Liver (tissue), 9 donors: Measurements from ENCODE around the gene SESN3. TPM values are rescaled to one million over a fixed set of nuclear protein-coding genes. Genes with fewer than 3 reads are reported as not detected.

Experiments used
- DNase-seq: peaks from one replicate; pipeline ENCODE4 v3.0.0-alpha.2; 2017; ENCODE audit warnings: low spot score
- H3K27ac ChIP-seq, 2 donors: one replicate each; pipeline ENCODE4 v1.7.0; 2013; ENCODE audit warnings: inconsistent platforms in 2 of 2, low read length in 2 of 2, control low read depth in 1 of 2, low read depth in 1 of 2, mild to moderate bottlenecking in 1 of 2
- H3K27me3 ChIP-seq, 4 donors: one replicate each; pipeline versions ENCODE4 v1.6.1 to v1.7.0; 2013; ENCODE audit warnings: low read length in 3 of 4, inconsistent platforms in 1 of 4, mild to moderate bottlenecking in 1 of 4, moderate library complexity in 1 of 4; ENCODE audit not compliant: control insufficient read depth in 4 of 4, insufficient read depth in 4 of 4
- H3K36me3 ChIP-seq, 4 donors: one replicate each; pipeline versions ENCODE4 v1.6.1 to v1.7.0; 2013; ENCODE audit warnings: low read length in 3 of 4, mild to moderate bottlenecking in 3 of 4, low read depth in 1 of 4, moderate library complexity in 1 of 4; ENCODE audit not compliant: control insufficient read depth in 4 of 4, insufficient read depth in 3 of 4
- H3K4me1 ChIP-seq, 4 donors: one replicate each; pipeline versions ENCODE4 v1.6.1 to v1.7.0; 2013; ENCODE audit warnings: low read length in 3 of 4, mild to moderate bottlenecking in 3 of 4, moderate library complexity in 1 of 4; ENCODE audit not compliant: control insufficient read depth in 4 of 4, insufficient read depth in 4 of 4
- H3K4me3 ChIP-seq, 3 donors: one replicate each; pipeline versions ENCODE4 v1.6.1 to v1.7.0; 2013; ENCODE audit warnings: low read length in 3 of 3, control low read depth in 1 of 3, low read depth in 1 of 3, mild to moderate bottlenecking in 1 of 3
- H3K9ac ChIP-seq, 2 donors: one replicate each; pipeline ENCODE4 v1.7.0; 2013; ENCODE audit warnings: low read length in 2 of 2, mild to moderate bottlenecking in 2 of 2, moderate library complexity in 2 of 2, control low read depth in 1 of 2, low read depth in 1 of 2
- H3K9me3 ChIP-seq, 4 donors: one replicate each; pipeline versions ENCODE4 v1.6.1 to v1.7.0; 2013; ENCODE audit warnings: low read length in 3 of 4; ENCODE audit not compliant: control insufficient read depth in 4 of 4
- ATF3 ChIP-seq: IDR thresholded peaks from 2 replicates; pipeline ENCODE4 v1.6.1; 2016; ENCODE audit warnings: antibody characterized with exemption
- CTCF ChIP-seq: fragments of 150-350 bp; IDR thresholded peaks from 2 replicates; pipeline ENCODE4 v1.5.1; 2017; ENCODE audit warnings: improper control_type of control experiment, low read depth, low read length; ENCODE audit not compliant: missing input control
- EGR1 ChIP-seq, 2 donors: IDR thresholded peaks; 2 replicates each; pipeline ENCODE4 v1.6.1; 2016 to 2018; ENCODE audit warnings: antibody characterized with exemption in 2 of 2, low read depth in 2 of 2
- FOXA1 ChIP-seq: IDR thresholded peaks from 2 replicates; pipeline ENCODE4 v1.6.1; 2016; ENCODE audit warnings: antibody characterized with exemption
- FOXA2 ChIP-seq: IDR thresholded peaks from 2 replicates; pipeline ENCODE4 v1.6.1; 2016; ENCODE audit warnings: antibody characterized with exemption
- HNF4A ChIP-seq, 2 donors: conservative IDR thresholded peaks; 2 replicates each; pipeline ENCODE4 v1.6.1; 2016; ENCODE audit warnings: antibody characterized with exemption in 2 of 2, mild to moderate bottlenecking in 2 of 2
- HNF4G ChIP-seq: IDR thresholded peaks from 2 replicates; pipeline ENCODE4 v1.6.1; 2016; ENCODE audit warnings: antibody characterized with exemption
- JUND ChIP-seq, 2 donors: IDR thresholded peaks; 2 replicates each; pipeline ENCODE4 v1.6.1; 2016; ENCODE audit warnings: antibody characterized with exemption in 2 of 2
- MAX ChIP-seq: IDR thresholded peaks from 2 replicates; pipeline ENCODE4 v1.6.1; 2016; ENCODE audit warnings: antibody characterized with exemption
- RAD21 ChIP-seq, 2 donors: IDR thresholded peaks; 2 replicates each; pipeline ENCODE4 v1.6.1; 2016; ENCODE audit warnings: antibody characterized with exemption in 2 of 2, mild to moderate bottlenecking in 2 of 2
- REST ChIP-seq: IDR thresholded peaks from 2 replicates; pipeline ENCODE4 v1.6.1; 2016; ENCODE audit warnings: antibody characterized with exemption, mild to moderate bottlenecking
- RXRA ChIP-seq, 2 donors: IDR thresholded peaks; 2 replicates each; pipeline ENCODE4 v1.6.1; 2017 to 2018; ENCODE audit warnings: antibody characterized with exemption in 2 of 2, mild to moderate bottlenecking in 1 of 2
- SP1 ChIP-seq: IDR thresholded peaks from 2 replicates; pipeline ENCODE4 v1.6.1; 2018; ENCODE audit warnings: antibody characterized with exemption, mild to moderate bottlenecking
- TAF1 ChIP-seq: conservative IDR thresholded peaks from 2 replicates; pipeline ENCODE4 v1.6.1; 2016; ENCODE audit warnings: antibody characterized with exemption, mild to moderate bottlenecking
- YY1 ChIP-seq: IDR thresholded peaks from 2 replicates; pipeline ENCODE4 v1.6.1; 2016; ENCODE audit warnings: antibody characterized with exemption, mild to moderate bottlenecking
- ZBTB33 ChIP-seq: IDR thresholded peaks from 2 replicates; pipeline ENCODE4 v1.6.1; 2016; ENCODE audit warnings: antibody characterized with exemption
- WGBS: extraction: QIAGEN DNeasy Blood & Tissue Kit; methylation state at CpG from one replicate; pipeline ENCODE4 v1.1.7; 2013; 5-methylcytosine and 5-hydroxymethylcytosine counted together
- polyA plus RNA-seq, 2 donors: library from polyadenylated mRNA; stranded (reverse) in 1 of 2; unstranded in 1 of 2; fragments of 200-250 nt in 1 of 2; fragments of >200 nt in 1 of 2; fragmentation: Nextera tagmentation in 1 of 2; extraction: Ambion mirVana in 1 of 2; gene quantifications; one replicate each; pipeline versions ENCODE4 v1.2.1 to v1.2.3, GENCODE V29; 2013 to 2015
- total RNA-seq, 2 donors: library from RNA; depleted of rRNA; stranded (reverse); fragments of >200 nt; gene quantifications; one replicate each; pipeline ENCODE4 v1.2.3, GENCODE V29; 2014
- donor health status: healthy.
- donor health status: healthy.
- donor health status: healthy.
- donor health status: healthy.
- donor health status: healthy.

The SESN3 gene
- total and polyA plus RNA-seq, 4 donors: 0.85 to 46.6 (median 2.6) TPM

- Histone ChIP-seq H3K4me3 (no peak overlapping the region), H3K36me3 (no peaks in the 10 kb centered on the region), H3K9me3 (no peaks in the 10 kb centered on the region), H3K27ac (no peak overlapping the region), H3K9ac (no peak overlapping the region), H3K4me1 (no peaks in the 10 kb centered on the region), H3K27me3 (no peaks in the 10 kb centered on the region)
- DNase-seq: no peak
- TF ChIP-seq FOXA1: no peak
- no peak for TF ChIP-seq MAX
- no peak for TF ChIP-seq FOXA2
- no peak for TF ChIP-seq SP1
- 67% methylated on average over 7 of the region's 7 CpGs for WGBS
Observed at GRCh38 chr11:95144313-95145235, 86.4 kb downstream of the SESN3 start.

GRCh38 chr11:95143106-95143681 lies 87.8 kb downstream of the SESN3 start:
- Histone ChIP-seq H3K4me1 (no peaks in the 10 kb centered on the region), H3K27me3 (no peaks in the 10 kb centered on the region), H3K9me3 (no peaks in the 10 kb centered on the region), H3K9ac (no peak overlapping the region), H3K36me3 (no peaks in the 10 kb centered on the region), H3K27ac (no peak overlapping the region), H3K4me3 (no peak overlapping the region)
- DNase-seq: no peak
- 77% methylated on average over 6 of the region's 6 CpGs for WGBS
- TF ChIP-seq FOXA2: no peak
- TF ChIP-seq EGR1 (IDR thresholded peaks at IDR 0.05; ENCODE audit: low read depth in 2 of 2): no peak
- no peak for TF ChIP-seq ATF3
- TF ChIP-seq YY1: no peak
- no peak for TF ChIP-seq HNF4G
- TF ChIP-seq TAF1: no peak
- no peak for TF ChIP-seq CTCF
- TF ChIP-seq SP1: no peak
- TF ChIP-seq RXRA (IDR thresholded peaks at IDR 0.05): no peak
- TF ChIP-seq JUND (IDR thresholded peaks at IDR 0.05): no peak
- TF ChIP-seq HNF4A (conservative IDR thresholded peaks at IDR 0.05): no peak
- no peak for TF ChIP-seq REST
- no peak for TF ChIP-seq MAX
- TF ChIP-seq ZBTB33: no peak
- no peak for TF ChIP-seq RAD21 (IDR thresholded peaks at IDR 0.05)
